WI38 (cell line): ENCODE measurements around the gene SMIM5.

ENCODE experiments used
- H3K4me3 ChIP-seq: 2 replicates; pipeline ENCODE4 v1.5.1; 2011; ENCODE audit warnings: low read depth, mild to moderate bottlenecking, control low read depth, low read length
- TF ChIP-seq, protein P1 (sequence below): IDR thresholded peaks from 2 replicates; pipeline ENCODE4 v1.5.1; 2012; ENCODE audit warnings: low read depth, mild to moderate bottlenecking, control low read depth, low read length

SMIM5 gene

GRCh38 chr17:75632863-75633485 is at the start of gene SMIM5:
Gene SMIM5, plus strand, starts transcription at chr17:75633434. Its CDS starts 6,768 bp downstream, at chr17:75640202.
- TF ChIP-seq, protein P1, sequence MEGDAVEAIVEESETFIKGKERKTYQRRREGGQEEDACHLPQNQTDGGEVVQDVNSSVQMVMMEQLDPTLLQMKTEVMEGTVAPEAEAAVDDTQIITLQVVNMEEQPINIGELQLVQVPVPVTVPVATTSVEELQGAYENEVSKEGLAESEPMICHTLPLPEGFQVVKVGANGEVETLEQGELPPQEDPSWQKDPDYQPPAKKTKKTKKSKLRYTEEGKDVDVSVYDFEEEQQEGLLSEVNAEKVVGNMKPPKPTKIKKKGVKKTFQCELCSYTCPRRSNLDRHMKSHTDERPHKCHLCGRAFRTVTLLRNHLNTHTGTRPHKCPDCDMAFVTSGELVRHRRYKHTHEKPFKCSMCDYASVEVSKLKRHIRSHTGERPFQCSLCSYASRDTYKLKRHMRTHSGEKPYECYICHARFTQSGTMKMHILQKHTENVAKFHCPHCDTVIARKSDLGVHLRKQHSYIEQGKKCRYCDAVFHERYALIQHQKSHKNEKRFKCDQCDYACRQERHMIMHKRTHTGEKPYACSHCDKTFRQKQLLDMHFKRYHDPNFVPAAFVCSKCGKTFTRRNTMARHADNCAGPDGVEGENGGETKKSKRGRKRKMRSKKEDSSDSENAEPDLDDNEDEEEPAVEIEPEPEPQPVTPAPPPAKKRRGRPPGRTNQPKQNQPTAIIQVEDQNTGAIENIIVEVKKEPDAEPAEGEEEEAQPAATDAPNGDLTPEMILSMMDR: peak; percentile 78
- H3K4me3 ChIP-seq: no peak within 1 kb of the TSS

DNA sequence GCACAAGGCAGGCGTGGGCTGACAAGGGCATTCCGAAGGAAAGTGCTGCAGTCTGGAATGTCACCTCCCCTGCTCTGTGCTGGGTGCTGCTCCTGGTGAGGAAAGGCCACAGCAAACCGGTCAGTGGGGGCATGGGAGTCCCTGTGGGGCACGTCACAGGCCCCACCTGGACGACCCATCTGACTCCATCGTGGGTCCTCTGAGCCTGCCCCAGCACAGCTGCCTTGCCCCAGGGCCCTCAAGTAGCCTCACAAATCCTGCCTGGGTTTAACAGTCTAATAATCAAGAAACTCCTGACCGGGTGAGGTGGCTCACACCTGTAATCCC is 48.4 kb upstream of the SMIM5 start:
- TF ChIP-seq, protein P1: no peak
- H3K4me3 ChIP-seq: no peak overlapping the region

DNA sequence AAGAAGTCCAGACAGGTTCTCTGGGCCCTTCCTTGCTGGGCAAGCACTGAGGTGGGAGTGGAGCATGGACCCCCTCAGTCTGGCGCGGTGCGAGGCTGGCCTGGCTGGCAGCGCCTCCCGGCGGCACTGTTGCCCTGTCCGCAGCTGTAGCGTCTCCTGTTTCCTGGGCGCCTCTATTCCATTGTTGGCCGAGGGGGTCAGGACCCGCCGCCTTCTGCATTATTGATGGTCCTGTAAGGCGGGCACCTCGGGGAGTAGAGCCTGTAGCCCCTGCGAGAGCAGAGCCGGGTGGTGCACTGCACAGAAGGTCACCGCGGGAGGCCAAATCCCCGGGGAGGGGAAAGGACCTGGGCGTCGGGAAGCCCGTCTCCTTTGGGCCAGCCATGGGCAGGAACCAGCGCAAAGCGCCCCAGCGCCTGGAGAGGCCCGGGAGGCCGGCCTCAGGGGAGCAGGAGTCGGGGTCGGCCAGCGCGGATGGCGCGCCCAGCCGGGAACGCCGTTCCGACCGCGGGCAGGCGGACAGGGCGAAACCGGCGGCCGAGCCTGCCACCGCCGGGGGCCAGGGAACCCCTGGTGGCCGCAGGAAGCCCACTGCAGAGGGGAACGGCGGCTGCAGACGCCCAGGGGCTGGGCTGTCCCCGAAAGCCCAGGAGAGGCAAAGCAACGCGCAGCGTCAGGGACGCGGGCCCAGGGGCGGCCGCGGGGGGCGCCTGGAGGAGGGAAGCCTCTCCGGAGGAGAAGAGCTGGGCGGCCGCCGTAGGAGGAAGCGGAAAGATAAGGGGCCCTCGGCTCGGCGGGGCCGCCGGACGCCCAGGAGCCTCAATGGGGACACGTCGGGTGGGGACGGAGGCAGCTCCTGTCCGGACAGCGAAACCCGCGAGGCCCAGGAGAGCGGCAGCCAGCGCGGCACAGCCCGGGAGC is 45.3 kb upstream of the SMIM5 start, which contains the start of gene MYO15B:
Gene MYO15B, plus strand, starts transcription at position 126 of the 921 bp plus-strand sequence. Its CDS starts 258 bp downstream, at position 384.
- 0 out of 2 replicates have a peak within 1 kb of the TSS, but pooled peaks have one; percentile 14 for H3K4me3 ChIP-seq
- TF ChIP-seq, protein P1: 0 out of 2 replicates have a peak, but pooled peaks have one; percentile 5

GRCh38 chr17:75588596-75589011 is 44.6 kb upstream of the SMIM5 start:
- TF ChIP-seq, protein P1: no peak
- H3K4me3 ChIP-seq: 0 out of 2 replicates have a peak overlapping the region, but pooled peaks have one; percentile 14

- TF ChIP-seq, protein P1: peak; percentile 19
Observed at GRCh38 chr17:75589012-75589918, 44.0 kb upstream of the SMIM5 start.

GRCh38 chr17:75589919-75590303 is 43.3 kb upstream of the SMIM5 start:
- no peak overlapping the region; the same call in 1 of the 2 replicates for H3K4me3 ChIP-seq
- TF ChIP-seq, protein P1: no peak

More at GRCh38 chr17:75589012-75589918, 44.0 kb upstream of the SMIM5 start:
- peak overlapping the region; percentile 54 for H3K4me3 ChIP-seq
